IPS-NIHi11 (cell line): Measurements from ENCODE around the gene STIM2.
A peak's percentile ranks its signal among the peaks of the same experiment; 100 is the strongest.
"Not testable (repeated sequence)": the region's sequence is repeated elsewhere in the genome, so short reads cannot be mapped to it uniquely, and the experiment has no call there.

Source experiments
- DNase-seq: peaks from one replicate; pipeline ENCODE4 v3.0.0; 2012; ENCODE audit warnings: mixed read lengths, low spot score

The STIM2 gene

DNA sequence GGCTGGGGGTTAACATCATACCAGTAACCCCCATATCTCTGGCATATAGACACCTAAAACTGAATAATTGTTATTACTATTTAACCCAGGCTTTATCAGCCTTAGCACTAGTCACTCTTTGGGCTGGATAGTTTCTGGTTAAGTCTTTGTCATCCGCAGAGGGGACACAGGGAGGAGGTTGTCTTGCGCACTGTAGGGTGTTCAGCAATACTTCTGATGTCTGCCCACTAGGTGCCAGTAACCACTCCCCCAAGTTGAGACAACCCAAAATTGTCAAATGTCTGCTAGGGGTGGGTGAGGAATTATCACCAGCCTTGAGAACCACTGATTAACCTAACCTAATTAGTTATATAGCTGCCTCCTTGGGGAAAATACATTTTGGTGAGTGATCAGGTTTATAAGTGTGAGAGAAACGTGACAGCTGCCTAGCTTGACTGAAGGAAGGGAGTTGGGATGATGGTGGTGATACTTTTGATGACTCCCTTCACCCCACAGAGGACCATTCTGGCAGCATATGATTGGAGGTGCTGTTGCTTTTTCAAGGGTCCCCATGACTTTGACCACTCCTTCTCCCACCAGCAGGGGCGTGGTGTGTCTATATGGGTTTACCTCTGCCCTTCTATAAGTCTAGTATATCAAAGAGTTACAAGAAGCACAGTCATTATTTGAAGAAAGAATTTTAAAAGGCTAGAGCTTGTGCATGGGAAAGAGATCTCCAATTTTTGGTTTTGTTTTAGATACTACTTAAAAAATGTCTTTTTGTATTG is 140.9 kb downstream of the STIM2 start:
- DNase-seq: no peak

- no peak for DNase-seq
These were observed 143.0 kb downstream of the STIM2 start for GRCh38 chr4:27003642-27004113.

- no peak for DNase-seq
These were observed 144.9 kb downstream of the STIM2 start for GRCh38 chr4:27005501-27005900.

DNA sequence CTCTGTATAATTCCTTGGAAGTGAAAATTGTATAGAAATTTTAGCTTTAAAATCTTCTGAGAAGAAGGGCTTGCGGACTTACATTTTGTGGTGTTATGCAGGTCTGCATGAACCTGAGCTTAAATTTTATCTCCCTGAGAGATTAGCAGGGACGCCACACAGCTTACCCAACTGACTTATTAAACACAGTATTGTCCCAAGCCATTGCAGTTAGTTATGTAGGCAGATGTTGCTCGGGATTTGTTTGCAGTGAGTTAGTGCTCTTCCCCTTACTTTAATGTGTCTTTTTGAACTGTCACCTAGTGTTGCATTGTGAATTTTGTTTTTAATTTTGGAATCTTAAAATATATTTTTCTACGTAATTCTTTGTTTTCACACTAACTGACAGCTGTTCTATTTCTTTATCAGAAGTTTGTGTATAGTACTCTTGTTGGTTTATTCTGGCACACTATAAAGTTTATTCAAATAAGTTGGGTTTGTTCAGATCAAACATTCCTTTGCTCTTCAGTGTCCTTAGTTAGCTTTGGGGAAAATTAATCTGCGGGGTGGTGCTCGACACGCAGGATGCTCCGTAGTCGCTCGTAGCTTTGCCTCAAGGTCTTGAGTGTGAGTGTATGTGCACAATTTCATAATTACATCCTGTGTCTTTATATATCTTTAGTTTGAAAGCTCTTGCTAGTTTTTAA is 145.4 kb downstream of the STIM2 start:
- DNase-seq: no peak

- no peak for DNase-seq
These were observed 146.0 kb downstream of the STIM2 start for GRCh38 chr4:27006646-27007045.

DNA sequence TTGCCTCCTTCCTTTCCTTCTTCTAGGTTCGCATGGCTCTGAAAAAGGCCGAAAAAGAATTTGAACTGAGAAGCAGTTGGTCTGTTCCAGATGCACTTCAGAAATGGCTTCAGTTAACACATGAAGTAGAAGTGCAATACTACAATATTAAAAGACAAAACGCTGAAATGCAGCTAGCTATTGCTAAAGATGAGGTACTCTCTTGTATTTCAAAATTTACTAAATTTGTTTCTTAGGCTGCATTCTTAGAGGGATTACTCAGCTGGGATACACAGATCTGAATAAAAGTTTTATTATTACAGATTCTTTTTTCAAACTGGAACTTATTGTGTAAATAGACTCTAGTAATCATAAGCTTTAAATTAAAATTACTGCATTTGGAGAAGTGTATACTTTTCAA is 146.9 kb downstream of the STIM2 start:
- no peak for DNase-seq

DNA sequence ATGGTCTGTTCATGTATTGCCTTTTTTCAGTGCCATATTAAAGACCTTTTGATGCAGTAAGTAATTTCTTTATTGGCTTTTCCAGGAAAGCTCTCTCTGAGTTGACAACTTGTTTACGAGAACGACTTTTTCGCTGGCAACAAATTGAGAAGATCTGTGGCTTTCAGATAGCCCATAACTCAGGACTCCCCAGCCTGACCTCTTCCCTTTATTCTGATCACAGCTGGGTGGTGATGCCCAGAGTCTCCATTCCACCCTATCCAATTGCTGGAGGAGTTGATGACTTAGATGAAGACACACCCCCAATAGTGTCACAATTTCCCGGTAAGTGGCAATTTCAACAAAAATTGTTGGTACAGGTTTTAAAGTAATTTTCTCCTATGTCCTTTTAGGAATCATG is 148.0 kb downstream of the STIM2 start:
- no peak for DNase-seq

DNA sequence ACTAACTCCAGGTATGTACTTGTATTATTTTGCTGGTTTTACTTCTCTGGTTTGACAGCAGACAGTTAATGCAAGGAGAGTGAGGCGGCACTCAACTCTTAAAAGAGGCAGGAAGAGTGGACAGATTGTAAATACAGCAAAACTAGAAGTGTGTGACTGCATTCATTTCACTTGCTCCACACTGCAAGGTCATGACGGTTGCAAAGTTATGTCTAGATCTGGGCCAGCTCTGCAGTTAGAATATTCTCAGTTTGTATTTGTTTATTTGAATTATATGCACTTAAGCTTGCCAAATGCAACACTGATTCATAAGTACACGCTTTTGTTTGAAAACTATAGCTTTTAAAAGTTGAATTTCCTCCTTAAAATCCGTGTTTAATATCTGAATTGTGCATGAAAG is 148.9 kb downstream of the STIM2 start:
- DNase-seq: no peak

- peak; percentile 48 for DNase-seq
These were observed 149.8 kb downstream of the STIM2 start for GRCh38 chr4:27010334-27010940.

DNA sequence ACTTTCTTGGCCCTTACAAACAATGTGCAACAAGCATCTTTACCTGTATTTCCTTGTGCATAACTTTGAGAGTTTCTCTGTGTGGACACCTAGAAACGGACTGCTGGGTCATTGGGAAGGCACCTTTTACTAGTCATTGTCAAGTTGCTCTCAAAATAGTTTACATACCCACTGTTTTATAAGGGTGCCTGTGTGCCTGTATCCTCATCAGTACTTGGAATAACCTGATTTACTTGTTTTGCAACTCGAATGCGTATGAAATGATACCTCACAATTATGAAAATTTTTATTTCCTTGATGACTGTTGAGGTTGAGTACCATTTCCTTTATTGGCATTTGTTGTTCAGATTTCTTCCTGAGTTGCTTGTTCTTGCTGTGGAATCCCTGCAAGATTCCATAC is 150.8 kb downstream of the STIM2 start:
- no peak for DNase-seq

DNA sequence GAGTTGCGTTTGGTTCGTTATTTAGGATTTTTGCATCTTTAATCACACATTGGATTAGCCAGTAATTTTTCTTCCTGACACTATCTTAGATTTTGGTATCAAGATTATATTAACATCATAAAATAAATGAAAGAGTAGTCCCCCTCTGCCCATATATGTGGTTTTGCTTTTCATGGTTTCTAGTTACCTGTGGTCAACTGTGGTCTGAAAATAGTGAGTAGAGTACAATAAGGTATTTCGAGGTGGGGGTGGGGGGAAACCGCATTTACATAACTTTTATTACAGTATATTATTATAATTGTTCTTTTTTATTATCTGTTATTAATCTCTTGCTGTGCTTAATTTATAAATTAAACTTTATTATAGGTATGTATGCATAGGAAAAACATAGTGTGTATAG is 152.4 kb downstream of the STIM2 start:
- no peak for DNase-seq

- no peak for DNase-seq
These were observed 155.9 kb downstream of the STIM2 start for GRCh38 chr4:27016551-27016950.

DNA sequence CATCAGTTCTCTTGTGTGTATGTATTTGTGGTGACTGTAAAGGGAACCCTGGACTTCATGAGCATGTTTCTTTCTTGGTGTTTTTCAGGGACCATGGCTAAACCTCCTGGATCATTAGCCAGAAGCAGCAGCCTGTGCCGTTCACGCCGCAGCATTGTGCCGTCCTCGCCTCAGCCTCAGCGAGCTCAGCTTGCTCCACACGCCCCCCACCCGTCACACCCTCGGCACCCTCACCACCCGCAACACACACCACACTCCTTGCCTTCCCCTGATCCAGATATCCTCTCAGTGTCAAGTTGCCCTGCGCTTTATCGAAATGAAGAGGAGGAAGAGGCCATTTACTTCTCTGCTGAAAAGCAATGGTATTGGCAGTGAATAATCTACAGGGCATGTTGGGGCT is 157.0 kb downstream of the STIM2 start:
- no peak for DNase-seq

DNA sequence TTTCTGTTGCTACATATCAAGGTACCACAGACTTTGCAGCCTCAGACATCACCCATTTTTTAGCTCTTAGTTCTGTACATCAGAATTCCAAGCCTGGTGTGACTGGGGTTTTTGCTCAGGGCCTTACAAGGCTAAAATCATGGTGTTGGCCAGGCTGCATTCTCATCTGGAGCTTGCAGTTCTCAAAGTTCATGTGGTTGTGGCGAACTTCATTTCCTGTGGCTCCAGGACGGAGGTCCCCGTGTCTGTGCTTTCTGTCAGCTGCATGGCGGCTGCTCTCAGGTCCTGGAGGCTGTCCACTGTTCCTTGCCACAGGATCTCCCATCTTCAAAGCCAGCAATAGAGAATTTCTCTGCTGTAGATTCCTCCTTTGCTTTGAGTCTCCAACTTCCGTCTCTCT is 157.4 kb downstream of the STIM2 start:
- no peak for DNase-seq

GRCh38 chr4:27018910-27019309 is 158.3 kb downstream of the STIM2 start:
- DNase-seq: no peak

- no peak for DNase-seq
These were observed 159.1 kb downstream of the STIM2 start for GRCh38 chr4:27019766-27020165.

GRCh38 chr4:27020203-27020602 is 159.6 kb downstream of the STIM2 start:
- DNase-seq: no peak

DNA sequence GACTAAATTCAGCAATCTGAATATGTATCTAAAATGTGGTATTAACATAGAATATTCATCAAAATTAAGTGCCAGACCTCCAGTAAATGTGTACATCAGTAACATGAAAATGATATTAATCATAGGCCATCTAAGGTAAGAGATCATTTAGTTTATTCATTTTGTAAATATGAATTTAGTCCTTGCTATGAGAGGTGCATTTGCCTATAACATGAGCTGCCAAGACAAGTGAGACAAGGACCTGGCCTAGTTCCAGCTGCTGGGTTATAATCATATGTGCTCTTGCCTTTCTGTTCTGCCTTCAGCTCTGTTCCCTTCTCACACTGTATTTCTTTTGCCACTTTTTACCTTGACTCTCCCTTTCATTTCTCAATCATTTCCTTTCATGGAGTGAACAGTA is 160.0 kb downstream of the STIM2 start:
- no peak for DNase-seq

DNA sequence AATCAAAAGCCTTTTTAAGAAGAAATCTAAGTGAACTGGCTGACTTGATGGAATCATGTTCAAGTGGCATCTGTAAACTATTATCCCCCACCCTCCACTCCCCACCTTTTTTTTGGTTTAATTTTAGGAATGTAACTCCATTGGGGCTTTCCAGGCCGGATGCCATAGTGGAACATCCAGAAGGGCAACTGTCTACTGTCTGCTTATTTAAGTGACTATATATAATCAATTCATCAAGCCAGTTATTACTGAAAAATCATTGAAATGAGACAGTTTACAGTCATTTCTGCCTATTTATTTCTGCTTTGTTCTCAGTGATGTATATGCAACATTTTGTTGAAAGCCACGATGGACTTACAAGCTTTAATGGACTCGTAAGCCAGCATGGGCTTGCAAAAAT is 162.3 kb downstream of the STIM2 start:
- DNase-seq: no peak

- no peak for DNase-seq
These were observed 162.7 kb downstream of the STIM2 start for GRCh38 chr4:27023366-27023765.

GRCh38 chr4:27024805-27025204 is 164.2 kb downstream of the STIM2 start:
- peak; percentile 51 for DNase-seq

GRCh38 chr4:27027428-27027827 is 166.8 kb downstream of the STIM2 start:
- DNase-seq: no peak

DNA sequence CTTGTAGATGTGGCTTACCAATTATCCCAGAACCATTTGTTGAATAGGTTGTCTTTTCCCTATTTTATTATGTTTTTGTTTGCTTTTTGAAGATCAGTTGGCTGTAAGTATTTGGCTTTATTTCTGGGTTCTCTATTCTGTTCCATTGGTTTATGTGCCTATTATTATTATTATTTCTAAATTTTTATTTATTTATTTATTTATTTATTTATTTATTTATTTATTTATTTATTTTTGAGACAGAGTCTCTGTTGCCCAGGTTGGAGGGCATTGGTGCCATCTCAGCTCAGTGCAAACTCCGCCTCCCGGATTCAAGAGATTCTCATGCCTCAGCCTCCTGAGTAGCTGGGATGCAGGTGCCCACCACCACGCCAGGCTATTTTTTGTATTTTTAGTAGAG is 174.5 kb downstream of the STIM2 start:
- not testable (repeated sequence) for DNase-seq
